NCI-H774 (cell line): ENCODE results near the gene FAM9A.
"Not testable (repeated sequence)": the region's sequence is repeated elsewhere in the genome, so short reads cannot be mapped to it uniquely, and the experiment has no call there.

Source experiments
- DNase-seq: peaks from one replicate; lab custom pipeline; 2025; lab: John Stamatoyannopoulos, UW

FAM9A gene

GRCh38 chrX:8803326-8803725 lies 2.1 kb upstream of the FAM9A start:
- DNase-seq, result no peak

GRCh38 chrX:8800351-8800750 lies 832 bp downstream of the FAM9A start:
- DNase-seq, result not testable (repeated sequence)

- not testable (repeated sequence) for DNase-seq
Measured at GRCh38 chrX:8799281-8799680, 1.9 kb downstream of the FAM9A start.

- not testable (repeated sequence) for DNase-seq
Measured at GRCh38 chrX:8798702-8799101, 2.5 kb downstream of the FAM9A start.

- DNase-seq, result not testable (repeated sequence)
Measured at GRCh38 chrX:8787119-8787518, 14.1 kb downstream of the FAM9A start.

- DNase-seq, result no peak
Measured at GRCh38 chrX:8784162-8784561, 17.0 kb downstream of the FAM9A start.

- DNase-seq, result no peak
Measured at GRCh38 chrX:8783714-8784098, 17.5 kb downstream of the FAM9A start.

GRCh38 chrX:8783097-8783713 lies 18.0 kb downstream of the FAM9A start:
- no peak for DNase-seq

- no peak for DNase-seq
Measured at GRCh38 chrX:8782595-8782994, 18.6 kb downstream of the FAM9A start.

GRCh38 chrX:8781921-8782320 lies 19.3 kb downstream of the FAM9A start:
- not testable (repeated sequence) for DNase-seq

GRCh38 chrX:8773117-8773516 lies 28.1 kb downstream of the FAM9A start:
- DNase-seq, result no peak

GRCh38 chrX:8760021-8760420 lies 41.2 kb downstream of the FAM9A start:
- DNase-seq, result no peak

GRCh38 chrX:8758706-8759105 lies 42.5 kb downstream of the FAM9A start:
- not testable (repeated sequence) for DNase-seq

GRCh38 chrX:8757609-8758389 lies 43.4 kb downstream of the FAM9A start:
- DNase-seq, result not testable (repeated sequence)

- no peak for DNase-seq
Measured at GRCh38 chrX:8755813-8756212, 45.4 kb downstream of the FAM9A start.

- no peak for DNase-seq
Measured at GRCh38 chrX:8755116-8755515, 46.1 kb downstream of the FAM9A start.

GRCh38 chrX:8749697-8750096 lies 51.5 kb downstream of the FAM9A start:
- no peak for DNase-seq

- no peak for DNase-seq
Measured at GRCh38 chrX:8748855-8749254, 52.3 kb downstream of the FAM9A start.

- DNase-seq, result no peak
Measured at GRCh38 chrX:8743126-8743732, 58.0 kb downstream of the FAM9A start.

GRCh38 chrX:8741981-8742380 lies 59.2 kb downstream of the FAM9A start:
- no peak for DNase-seq
